Pancreas (tissue), 10 donors: Measurements from ENCODE around the gene TENM4. TPM values are rescaled to one million over a fixed set of nuclear protein-coding genes. Genes with fewer than 3 reads are reported as not detected.

Source experiments
- ATAC-seq, 4 donors: fragments of 200-7000 bp; cut with Tn5 transposase; one replicate each; pipeline versions ENCODE4 v1.8.0 to v1.9.1; 2020; ENCODE audit warnings: mild to moderate bottlenecking in 4 of 4, moderate library complexity in 4 of 4
- DNase-seq, 6 donors: peaks; one replicate each; pipeline ENCODE4 v3.0.0-alpha.2; 2020
- FAIRE-seq: peaks from 2 replicates; lab custom pipeline; 2012; peaks lifted over from hg19 to GRCh38; lab: Jason Lieb, UNC
- H3K27ac ChIP-seq, 4 donors: fragments of 200-600 bp; sonication (generic); 1 replicate in 3 of 4; 2 replicates in 1 of 4; pipeline versions ENCODE4 v1.5.0 to v1.8.0; 2020
- H3K27me3 ChIP-seq, 4 donors: fragments of 200-600 bp; one replicate each; pipeline ENCODE4 v1.8.0; 2021
- H3K36me3 ChIP-seq, 3 donors: fragments of 200-600 bp; sonication (generic) in 1 of 3; one replicate each; pipeline versions ENCODE4 v1.5.0 to v1.8.0; 2020 to 2021
- H3K4me1 ChIP-seq, 3 donors: fragments of 200-600 bp; one replicate each; pipeline ENCODE4 v1.8.0; 2021
- H3K4me3 ChIP-seq, 4 donors: fragments of 200-600 bp; sonication (generic) in 2 of 4; one replicate each; pipeline versions ENCODE4 v1.5.0 to v1.8.0; 2020 to 2021
- H3K9me3 ChIP-seq, 4 donors: fragments of 200-600 bp; one replicate each; pipeline ENCODE4 v1.8.0; 2021
- CTCF ChIP-seq, 4 donors: fragments of 200-600 bp; sonication (generic) in 3 of 4; IDR thresholded peaks; one replicate each; pipeline versions ENCODE4 v1.5.0 to v1.8.0; 2021; ENCODE audit warnings: antibody characterized with exemption in 4 of 4
- WGBS, 2 donors: extraction: QIAGEN DNeasy Blood & Tissue Kit; methylation state at CpG; one replicate each; pipeline ENCODE4 v1.1.7; 2013; 5-methylcytosine and 5-hydroxymethylcytosine counted together
- intact Hi-C, 3 donors: fragments of 100-400 bp; cut with DNase I; formaldehyde crosslinking; loops; one replicate each; pipeline versions ENCODE4 v1.11.1 to v1.14.2; 2022
- polyA plus RNA-seq, 2 donors: library from polyadenylated mRNA; stranded (reverse); fragments of 200-250 nt; gene quantifications; one replicate each; pipeline ENCODE4 v1.2.3, GENCODE V29; 2013
- total RNA-seq, 6 donors: library from RNA; stranded (reverse); fragmentation: NEBNext Ultra II Directional in 4 of 6; extraction: Animal tissue kit (Norgen Biotek cat#: 25700) in 4 of 6; gene quantifications; one replicate each; pipeline versions ENCODE4 v1.2.1 to v1.2.4, GENCODE V29; 2021 to 2023
- donor health status: healthy with polysubstance abuse.
- donor health status: DM: no; HTN: no; CAD: no; lungs with moderate emphysema.
- donor health status: DM: no; HTN: no; CAD: no.
- donor health status: control.
- donor health status: control.
- donor health status: Bipolar disorder and iron deficiency.
- donor health status: DM: yes; HTN: yes; CAD: no.
- donor health status: DM: no; HTN: no; CAD: no.
- donor health status: DM: no; HTN: no; CAD: no.
- donor health status: DM: yes; HTN: yes; CAD: no.

The TENM4 gene
- total and polyA plus RNA-seq, 8 donors: 0.37 to 6.8 (median 1.3) TPM

GRCh38 chr11:79054636-79055035 is 386.2 kb downstream of the TENM4 start:
- FAIRE-seq (no peak), DNase-seq (no peak), ATAC-seq (no peak)
- H3K27ac ChIP-seq: no peak overlapping the region
- H3K36me3 ChIP-seq: no peaks in the 10 kb centered on the region
- no peaks in the 10 kb centered on the region for H3K27me3 ChIP-seq
- H3K4me1 ChIP-seq: no peaks in the 10 kb centered on the region
- WGBS, 2 donors: 85 to 95% methylated on average over 3 of the region's 3 CpGs
- no peaks in the 10 kb centered on the region for H3K9me3 ChIP-seq
- intact Hi-C loops: no loop called here
- no peak for TF ChIP-seq CTCF (IDR thresholded peaks at IDR 0.05)
- no peak overlapping the region for H3K4me3 ChIP-seq

GRCh38 chr11:79052544-79052943 is 388.3 kb downstream of the TENM4 start:
- no peak for TF ChIP-seq CTCF (IDR thresholded peaks at IDR 0.05)
- intact Hi-C loops: no loop called here
- Histone ChIP-seq H3K36me3 (no peaks in the 10 kb centered on the region), H3K4me1 (no peaks in the 10 kb centered on the region), H3K4me3 (no peak overlapping the region), H3K27ac (no peak overlapping the region), H3K27me3 (no peaks in the 10 kb centered on the region), H3K9me3 (no peaks in the 10 kb centered on the region)
- FAIRE-seq (no peak), ATAC-seq (peak in 3 of 4 donors; percentile 51 to 68 (median 64)), DNase-seq (no peak)
- 30 to 41% methylated on average over 3 of the region's 3 CpGs for WGBS, 2 donors

- Histone ChIP-seq H3K4me3 (no peak overlapping the region), H3K27ac (no peak overlapping the region), H3K27me3 (no peaks in the 10 kb centered on the region), H3K9me3 (no peaks in the 10 kb centered on the region), H3K4me1 (no peaks in the 10 kb centered on the region), H3K36me3 (no peaks in the 10 kb centered on the region)
- FAIRE-seq (no peak), DNase-seq (no peak), ATAC-seq (no peak)
- intact Hi-C loops: no loop called here
- no peak for TF ChIP-seq CTCF (IDR thresholded peaks at IDR 0.05)
- 35 to 51% methylated on average over 3 of the region's 3 CpGs for WGBS, 2 donors
Observed at GRCh38 chr11:79050786-79051185, 390.0 kb downstream of the TENM4 start.

GRCh38 chr11:79049741-79050179 is 391.1 kb downstream of the TENM4 start:
- Histone ChIP-seq H3K9me3 (no peaks in the 10 kb centered on the region), H3K36me3 (no peaks in the 10 kb centered on the region), H3K27ac (no peak overlapping the region), H3K4me1 (no peaks in the 10 kb centered on the region), H3K27me3 (no peaks in the 10 kb centered on the region), H3K4me3 (no peak overlapping the region)
- 87 to 91% methylated on average over 4 of the region's 4 CpGs for WGBS, 2 donors
- no peak for DNase-seq
- no peak for ATAC-seq
- no peak for FAIRE-seq
- intact Hi-C loops: loop anchor here in 1 of 3 donors (10.0 kb wide), 1 partner anchor 65 kb away; no protein-coding TSS in a partner anchor
- no peak for TF ChIP-seq CTCF (IDR thresholded peaks at IDR 0.05)

- no peaks in the 10 kb centered on the region for H3K36me3 ChIP-seq
- no peak overlapping the region for H3K4me3 ChIP-seq
- intact Hi-C loops: loop anchor here in 1 of 3 donors (10.0 kb wide), 1 partner anchor 63 kb away; no protein-coding TSS in a partner anchor
- 79 to 86% methylated on average over 1 of the region's 1 CpG for WGBS, 2 donors
- no peaks in the 10 kb centered on the region for H3K9me3 ChIP-seq
- no peak overlapping the region for H3K27ac ChIP-seq
- peak in 1 of 4 donors; percentile 28 for ATAC-seq
- no peaks in the 10 kb centered on the region for H3K4me1 ChIP-seq
- DNase-seq: no peak
- no peaks in the 10 kb centered on the region for H3K27me3 ChIP-seq
- no peak for TF ChIP-seq CTCF (IDR thresholded peaks at IDR 0.05)
- FAIRE-seq: no peak
Observed at GRCh38 chr11:79047980-79048379, 392.9 kb downstream of the TENM4 start.
